GM21723 (cell line): ENCODE measurements around the gene SYF2.
"Not testable (repeated sequence)": the region's sequence is repeated elsewhere in the genome, so short reads cannot be mapped to it uniquely, and the experiment has no call there.

Experiments
- ATAC-seq: cut with Tn5 transposase; IDR thresholded peaks from one replicate; pipeline ENCODE4 v1.9.1; 2021; ENCODE audit warnings: mild to moderate bottlenecking, moderate library complexity; ENCODE audit not compliant: unreplicated experiment

SYF2 gene

GRCh38 chr1:25232027-25232865 is at the start of gene SYF2:
Gene SYF2, minus strand, starts transcription at chr1:25232502. Its CDS starts 35 bp downstream, at chr1:25232467.
- peak; percentile 80 for ATAC-seq

DNA sequence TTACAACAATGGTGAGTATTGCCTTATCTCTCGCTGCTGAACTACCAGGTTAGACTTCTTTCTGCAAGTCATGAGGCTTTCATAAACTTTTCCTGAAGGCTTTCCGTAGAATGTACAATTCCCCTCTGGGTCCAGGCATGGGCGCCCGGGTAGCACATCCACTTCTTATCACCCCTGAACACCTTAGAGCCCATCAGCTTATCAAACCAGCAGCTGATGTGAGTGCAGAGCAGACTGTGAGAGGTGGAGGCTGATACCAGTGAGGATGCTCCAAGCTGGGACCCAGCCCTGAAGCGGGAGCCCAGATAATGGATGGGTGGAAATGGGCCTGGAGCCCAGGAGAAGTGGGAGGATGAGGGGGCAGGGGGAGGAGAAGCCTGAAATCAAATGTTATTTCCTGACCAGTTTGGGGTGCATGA is 47.4 kb upstream of the SYF2 start:
- ATAC-seq, result not testable (repeated sequence)

DNA sequence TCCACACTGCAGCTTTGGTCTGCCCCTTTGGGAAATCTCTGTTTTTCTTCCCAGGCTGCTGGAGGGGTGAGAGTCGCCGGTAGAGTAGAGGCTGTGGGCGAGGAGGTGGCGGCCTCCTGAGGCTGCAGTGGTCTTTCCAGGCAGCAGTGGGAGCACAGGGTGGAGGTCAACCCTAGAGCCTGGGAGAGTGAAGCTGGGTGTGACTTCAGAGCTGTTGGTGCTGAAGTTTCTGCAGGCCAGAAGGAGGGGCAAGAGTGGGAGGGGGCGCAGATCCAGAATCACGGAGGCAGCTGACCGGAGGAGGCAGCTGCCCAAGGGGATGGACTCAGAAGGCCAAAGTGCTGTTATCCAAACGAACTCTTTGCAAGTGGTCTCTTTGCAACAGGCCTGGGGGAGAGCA is 46.5 kb upstream of the SYF2 start:
- not testable (repeated sequence) for ATAC-seq

DNA sequence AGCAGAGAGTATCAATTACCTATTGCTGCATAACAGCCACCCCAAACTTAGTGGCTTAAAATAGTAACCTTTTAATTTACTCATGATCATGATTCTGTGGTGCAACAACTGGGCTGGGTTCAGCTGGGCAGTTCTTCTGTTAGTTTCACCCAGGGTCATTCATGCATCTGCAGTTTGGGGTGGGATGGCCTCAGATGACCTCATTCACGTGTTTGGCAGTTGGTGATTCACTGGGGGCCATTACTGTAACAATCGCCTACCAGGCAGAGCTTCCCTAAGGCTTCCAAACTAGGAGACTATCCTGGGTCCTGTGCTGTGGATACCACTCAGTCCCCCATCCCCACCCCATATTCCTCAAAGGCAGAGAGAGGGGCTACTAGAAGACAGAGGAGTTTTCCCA is 46.1 kb upstream of the SYF2 start:
- ATAC-seq, result not testable (repeated sequence)

DNA sequence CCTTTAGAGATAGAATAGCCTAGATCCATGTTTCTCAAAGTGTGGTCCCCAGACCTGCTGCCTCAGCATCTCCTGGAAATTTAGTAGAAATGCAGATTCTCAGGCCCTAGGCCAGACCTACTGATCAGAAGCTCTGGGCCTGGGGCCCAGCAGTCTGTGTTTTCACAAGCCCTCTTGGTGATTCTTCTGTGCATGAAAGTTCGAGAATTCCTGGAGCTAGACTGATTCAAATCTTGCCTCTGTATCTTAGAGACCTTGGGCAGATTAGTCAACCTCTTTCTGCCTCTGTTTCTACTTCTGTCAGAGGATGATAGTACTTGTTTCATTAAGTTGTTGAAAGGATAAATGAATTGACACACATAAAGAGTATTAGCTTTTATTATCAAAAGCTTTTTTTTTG is 45.0 kb upstream of the SYF2 start:
- ATAC-seq, result not testable (repeated sequence)

GRCh38 chr1:25275648-25276047 is 43.3 kb upstream of the SYF2 start:
- not testable (repeated sequence) for ATAC-seq

GRCh38 chr1:25272238-25272637 is 39.9 kb upstream of the SYF2 start, which contains the start of gene RHD:
Gene RHD, plus strand, starts transcription at chr1:25272509. Its CDS starts 39 bp downstream, at chr1:25272548.
- not testable (repeated sequence) for ATAC-seq

DNA sequence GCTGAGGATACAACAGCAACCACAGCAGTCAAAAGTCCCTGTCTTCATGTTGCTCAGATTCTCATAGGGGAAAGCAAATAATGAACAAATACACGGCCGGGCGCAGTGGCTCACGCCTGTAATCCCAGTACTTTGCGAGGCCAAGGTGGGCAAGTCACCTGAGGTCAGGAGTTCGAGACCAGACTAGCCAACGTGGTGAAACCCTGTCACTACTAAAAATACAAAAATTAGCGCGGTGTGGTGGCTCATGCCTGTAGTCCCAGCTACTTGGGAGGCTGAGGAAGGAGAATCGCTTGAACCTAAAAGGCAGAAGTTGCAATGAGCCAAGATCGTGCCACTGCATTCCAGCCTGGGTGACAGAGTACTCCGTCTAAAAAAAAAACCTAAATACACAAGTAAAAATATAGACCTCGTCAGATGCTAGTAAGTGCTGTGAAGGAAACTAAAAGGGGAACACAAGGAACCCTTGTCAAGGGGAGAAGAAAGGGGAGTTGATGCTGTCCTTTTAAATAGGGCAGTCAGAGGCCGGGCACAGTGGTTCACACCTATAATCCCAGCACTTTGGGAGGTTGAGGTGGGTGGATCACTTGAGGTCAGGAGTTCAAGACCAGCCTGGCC is 36.0 kb upstream of the SYF2 start:
- not testable (repeated sequence) for ATAC-seq

- ATAC-seq, result peak; percentile 62
Observed at GRCh38 chr1:25267288-25268142, 35.2 kb upstream of the SYF2 start.

- peak; percentile 42 for ATAC-seq
Observed at GRCh38 chr1:25266554-25267287, 34.4 kb upstream of the SYF2 start.

DNA sequence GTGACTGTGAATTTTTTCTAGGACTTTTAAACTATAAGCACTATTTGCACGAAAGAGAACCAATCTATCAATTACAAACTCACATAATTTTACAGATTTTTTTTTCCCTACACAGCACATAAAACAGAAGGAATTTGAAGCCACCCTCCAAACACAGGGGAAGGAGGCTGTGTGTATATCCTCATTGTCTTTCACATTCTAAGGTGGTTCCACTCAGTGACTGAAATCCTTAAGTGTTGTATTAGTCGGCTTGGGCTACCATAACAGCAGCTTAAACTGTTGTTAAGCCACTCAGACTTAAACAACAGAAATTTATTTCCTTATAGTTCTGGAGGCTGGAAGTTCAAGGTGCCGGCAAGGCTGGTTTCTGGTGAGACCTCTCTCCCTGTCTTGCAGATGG is 28.0 kb upstream of the SYF2 start:
- not testable (repeated sequence) for ATAC-seq

DNA sequence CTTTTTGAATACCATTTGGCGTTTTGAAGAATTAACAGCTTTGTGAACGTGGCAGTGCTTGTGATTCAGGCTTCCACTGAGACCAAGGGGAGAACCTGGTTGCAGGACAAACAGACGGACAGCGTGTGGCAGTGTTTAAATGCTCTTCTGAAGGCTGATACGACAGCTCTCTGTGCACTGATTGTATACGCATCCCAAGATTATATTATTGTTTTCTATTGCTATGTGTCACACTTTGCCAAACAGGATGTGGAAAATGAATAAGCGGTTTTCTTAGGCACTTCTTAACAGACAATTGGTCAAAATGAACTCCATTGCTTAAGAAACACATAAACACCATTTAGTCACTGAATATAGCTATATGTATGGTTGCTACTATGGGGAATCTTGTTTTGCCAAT is 27.5 kb upstream of the SYF2 start:
- not testable (repeated sequence) for ATAC-seq

- ATAC-seq, result no peak
Observed at GRCh38 chr1:25257196-25257595, 24.9 kb upstream of the SYF2 start.

DNA sequence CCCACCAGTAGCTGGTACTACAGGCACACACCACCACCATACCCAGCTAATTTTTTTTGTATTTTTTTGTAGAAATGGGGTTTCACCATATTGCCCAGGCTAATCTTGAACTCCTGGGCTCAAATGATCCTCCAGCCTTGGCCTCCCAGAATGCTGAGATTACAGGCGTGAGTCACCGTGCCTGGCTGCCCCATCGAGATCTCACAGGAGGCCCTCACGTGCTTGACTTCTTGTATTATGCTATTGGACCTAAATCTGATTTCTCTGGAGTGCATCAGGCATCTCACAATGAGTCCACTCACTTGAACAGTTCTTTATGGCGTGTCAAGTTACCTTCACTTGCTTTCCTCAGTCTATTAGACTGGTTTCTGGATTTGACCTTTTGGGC is 24.3 kb upstream of the SYF2 start:
- ATAC-seq, result no peak

- no peak for ATAC-seq
Observed at GRCh38 chr1:25255706-25256577, 23.6 kb upstream of the SYF2 start.

DNA sequence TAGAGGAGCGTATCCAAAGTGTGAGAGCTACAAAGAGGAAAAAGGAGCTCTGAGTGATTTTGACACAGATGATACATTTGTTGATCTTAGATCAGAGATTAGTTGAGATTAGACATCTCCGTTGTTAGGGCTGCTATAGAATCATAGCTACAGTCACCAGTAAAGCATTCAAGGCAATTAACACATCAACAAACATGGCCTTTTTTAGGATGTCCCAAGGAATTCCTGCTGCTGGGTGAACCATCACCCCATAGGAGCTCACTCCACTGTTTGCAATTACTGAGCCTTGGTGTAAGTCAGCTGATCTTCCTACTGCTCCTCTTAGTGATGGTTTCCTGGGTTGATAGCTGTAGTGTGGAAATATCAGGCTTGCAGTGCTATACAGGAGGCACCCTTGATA is 21.6 kb upstream of the SYF2 start:
- no peak for ATAC-seq

GRCh38 chr1:25247829-25248754 is 15.8 kb upstream of the SYF2 start:
- ATAC-seq, result peak; percentile 42

DNA sequence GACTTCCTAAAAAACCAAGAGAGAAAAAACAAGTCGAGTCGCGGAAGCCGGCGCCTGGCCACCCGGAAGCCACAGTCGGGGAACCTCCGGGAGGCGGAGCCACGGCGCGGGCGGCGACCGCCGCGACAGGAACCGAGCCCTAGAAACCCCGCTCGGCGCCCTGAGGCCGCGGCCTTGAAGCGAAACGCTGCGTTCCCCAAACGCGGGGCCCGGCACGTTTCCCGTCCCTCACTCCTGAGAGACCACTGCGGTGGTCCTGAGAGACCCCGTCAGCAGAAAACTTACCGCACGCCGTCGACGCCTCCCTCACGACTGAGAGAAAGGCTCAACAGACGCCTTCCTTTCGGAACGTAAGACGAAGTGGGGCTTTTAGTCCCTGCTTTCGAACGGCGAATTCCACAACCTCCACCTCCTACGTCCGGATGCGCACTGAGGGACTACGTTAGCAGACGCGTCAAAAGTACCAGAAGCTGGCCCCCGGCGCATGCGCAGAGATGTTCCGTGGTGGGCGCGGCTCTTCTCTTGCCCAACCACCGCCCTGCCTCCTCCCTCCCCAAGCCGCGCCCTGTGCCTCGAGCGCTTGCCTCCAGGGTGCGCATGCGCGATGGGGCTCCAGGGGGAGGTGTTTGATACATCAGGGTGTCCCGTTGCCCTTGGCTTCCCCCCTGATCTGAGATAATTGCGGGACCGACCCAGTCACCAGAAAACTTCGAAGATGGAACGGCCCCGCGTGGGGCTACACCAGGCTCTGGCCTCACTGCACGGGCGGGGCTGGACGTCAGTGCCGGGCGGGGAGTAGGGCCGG is 14.9 kb upstream of the SYF2 start, which contains the start of gene RSRP1:
Gene RSRP1, minus strand, starts transcription at position 431 of the 805 bp plus-strand sequence. CDS start 491 bp downstream, outside the sequence.
- peak; percentile 73 for ATAC-seq
